Naive thymus-derived CD4-positive, alpha-beta T cell (primary cell): ENCODE measurements around the gene DNAJC16. TPM values are rescaled to one million over a fixed set of nuclear protein-coding genes. Genes with fewer than 3 reads are reported as not detected.
A peak's percentile ranks its signal among the peaks of the same experiment; 100 is the strongest.

Source experiments
- ATAC-seq: fragments of 150-1000 bp; cut with Tn5 transposase; 2 replicates; pipeline ENCODE4 v1.10.0; 2021; ENCODE audit warnings: mild to moderate bottlenecking, moderate library complexity
- CTCF ChIA-PET: fragments of 350-600 bp; sonication (Branson Sonifier 250); formaldehyde crosslinking; loops from one replicate; lab custom pipeline; 2021; ENCODE audit warnings: antibody characterized with exemption; lab: Charles Lee
- POLR2A ChIA-PET: fragments of 350-600 bp; sonication (Branson Sonifier 250); formaldehyde crosslinking; loops from one replicate; lab custom pipeline; 2021; ENCODE audit warnings: antibody characterized with exemption, inconsistent platforms; lab: Charles Lee
- DNase-seq, 9 donors: peaks; one replicate each; pipeline versions ENCODE4 v3.0.0 to v3.0.0-alpha.2; 2020 to 2022; ENCODE audit warnings: mixed read lengths in 1 of 9
- H3K27ac ChIP-seq: one replicate; pipeline ENCODE4 v1.7.0; 2013; ENCODE audit warnings: mild to moderate bottlenecking, low read depth, low read length, moderate library complexity
- H3K27me3 ChIP-seq, 2 donors: one replicate each; pipeline ENCODE4 v1.7.0; 2013; ENCODE audit warnings: low read length in 2 of 2, mild to moderate bottlenecking in 2 of 2, moderate library complexity in 2 of 2; ENCODE audit not compliant: control insufficient read depth in 2 of 2, insufficient read depth in 2 of 2
- H3K36me3 ChIP-seq, 3 experiments: 1 replicate in 2 of 3; 2 replicates in 1 of 3; pipeline ENCODE4 v1.7.0; 2013; ENCODE audit warnings: low read length in 3 of 3, mild to moderate bottlenecking in 3 of 3, moderate library complexity in 1 of 3; ENCODE audit not compliant: insufficient read depth in 3 of 3, control insufficient read depth in 2 of 3
- H3K4me1 ChIP-seq, 2 donors: one replicate each; pipeline ENCODE4 v1.7.0; 2013; ENCODE audit warnings: low read length in 2 of 2, mild to moderate bottlenecking in 2 of 2, moderate library complexity in 1 of 2; ENCODE audit not compliant: control insufficient read depth in 2 of 2, insufficient read depth in 2 of 2
- H3K4me3 ChIP-seq: 2 replicates; pipeline ENCODE4 v1.7.0; 2013; ENCODE audit warnings: mild to moderate bottlenecking, low read length
- H3K9me3 ChIP-seq, 3 experiments: 1 replicate in 2 of 3; 2 replicates in 1 of 3; pipeline ENCODE4 v1.7.0; 2013; ENCODE audit warnings: low read length in 3 of 3; ENCODE audit not compliant: control insufficient read depth in 2 of 3
- H3K27ac Mint-ChIP-seq, 9 donors: one replicate each; pipeline ENCODE4 v1.8.0; 2020 to 2022; ENCODE audit warnings: mixed read lengths in 9 of 9, mild to moderate bottlenecking in 8 of 9, moderate library complexity in 5 of 9, inconsistent platforms in 2 of 9
- H3K27me3 Mint-ChIP-seq, 5 donors: one replicate each; pipeline ENCODE4 v1.8.0; 2021 to 2022; ENCODE audit warnings: mixed read lengths in 5 of 5, mild to moderate bottlenecking in 1 of 5
- H3K36me3 Mint-ChIP-seq, 5 donors: one replicate each; pipeline ENCODE4 v1.8.0; 2020 to 2022; ENCODE audit warnings: mixed read lengths in 5 of 5, mild to moderate bottlenecking in 3 of 5, inconsistent platforms in 1 of 5
- H3K4me1 Mint-ChIP-seq, 7 donors: one replicate each; pipeline ENCODE4 v1.8.0; 2020 to 2022; ENCODE audit warnings: mixed read lengths in 7 of 7, mild to moderate bottlenecking in 3 of 7, inconsistent platforms in 1 of 7
- H3K4me3 Mint-ChIP-seq, 10 donors: one replicate each; pipeline ENCODE4 v1.8.0; 2020 to 2022; ENCODE audit warnings: mild to moderate bottlenecking in 10 of 10, mixed read lengths in 10 of 10, moderate library complexity in 6 of 10, inconsistent platforms in 2 of 10
- H3K9me3 Mint-ChIP-seq, 11 donors: one replicate each; pipeline ENCODE4 v1.8.0; 2020 to 2022; ENCODE audit warnings: mixed read lengths in 11 of 11, mild to moderate bottlenecking in 4 of 11, inconsistent platforms in 1 of 11, moderate library complexity in 1 of 11
- intact Hi-C, 2 donors: fragments of 100-400 bp; cut with micrococcal nuclease; formaldehyde crosslinking; loops; one replicate each; pipeline ENCODE4 v1.15.1; 2023
- polyA plus RNA-seq, 2 donors: library from polyadenylated mRNA; unstranded; fragments of 300-500 nt; fragmentation: Illumina TruSeq; gene quantifications; one replicate each; pipeline ENCODE4 v1.2.3, GENCODE V29; 2021
- total RNA-seq, 6 experiments: library from RNA in 5 of 6; stranded (reverse) in 5 of 6; gene quantifications; 1 replicate in 5 of 6; 2 replicates in 1 of 6; pipeline ENCODE4 v1.2.3 and lab custom pipeline; 2021 to 2026

DNAJC16 gene
- total and polyA plus RNA-seq, 7 experiments from 2014 or later, result 9.6 to 29.4 (median 20.4) TPM

DNA sequence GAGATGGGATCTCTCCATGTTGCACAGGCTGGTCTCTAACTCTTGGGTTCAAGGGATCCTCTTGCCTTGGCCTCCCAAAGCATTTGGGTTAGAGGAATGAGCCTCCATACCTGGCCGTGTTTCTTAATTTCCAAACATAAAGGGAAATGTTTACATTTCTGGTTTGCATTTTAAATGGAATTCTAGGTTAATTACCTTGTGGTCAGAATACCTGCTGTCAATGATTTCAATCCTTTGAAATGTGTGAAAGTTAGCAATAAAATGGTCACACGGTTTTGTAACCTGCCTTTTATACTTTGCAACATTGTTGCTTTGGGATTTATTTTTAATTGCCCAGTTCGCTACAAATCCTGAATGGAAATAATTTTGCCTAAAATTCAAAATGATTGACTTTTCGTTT is 31.9 kb downstream of the DNAJC16 start:
- Histone ChIP-seq H3K9me3 (no peaks in the 10 kb centered on the region), H3K27ac (no peak overlapping the region), H3K4me3 (no peak overlapping the region), H3K36me3 (peaks cover 8 to 33% (median 12%) of the 10 kb centered on the region in 3 experiments), H3K27me3 (no peaks in the 10 kb centered on the region), H3K4me1 (no peaks in the 10 kb centered on the region)
- Mint-ChIP-seq H3K27ac (peak overlapping the region in 1 of 9 donors; percentile 68), H3K4me3 (no peak overlapping the region), H3K36me3 (peaks cover 7 to 20% (median 9%) of the 10 kb centered on the region in 5 donors), H3K9me3 (peaks cover 0 to 1% (median 0%) of the 10 kb centered on the region in 11 donors), H3K27me3 (no peaks in the 10 kb centered on the region), H3K4me1 (peaks cover 0 to 6% (median 0%) of the 10 kb centered on the region in 7 donors)
- ChIA-PET POLR2A (no interaction called here), CTCF (no interaction called here)
- ATAC-seq (no peak), DNase-seq (no peak)
- intact Hi-C loops, result no loop called here

DNA sequence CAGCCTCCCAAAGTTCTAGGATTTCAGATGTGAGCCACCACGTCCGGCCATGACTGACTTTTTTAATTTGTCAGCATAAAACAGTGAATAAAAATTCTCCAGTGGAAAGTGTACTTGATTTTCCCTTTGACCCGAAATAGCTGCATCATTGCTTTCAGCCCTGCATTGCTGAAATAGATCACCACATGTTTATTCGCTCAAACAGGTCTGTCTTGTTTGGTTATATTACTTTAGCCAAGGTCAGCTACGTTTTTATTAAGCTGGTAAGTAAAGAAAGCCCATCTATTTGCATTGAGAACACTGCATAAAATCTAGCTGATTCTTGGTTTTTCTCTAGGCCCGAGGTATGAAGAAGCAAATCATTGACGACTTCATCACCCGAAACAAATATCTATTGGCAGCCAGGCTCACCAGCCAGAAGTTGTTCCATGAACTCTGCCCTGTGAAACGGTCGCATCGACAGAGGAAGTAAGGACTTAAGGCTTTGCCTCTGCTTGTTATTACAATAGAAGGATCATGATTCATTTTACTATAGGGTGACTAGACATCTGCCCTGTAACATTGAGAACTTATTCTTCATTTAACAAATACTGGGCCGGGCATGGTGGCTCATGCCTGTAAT is 32.7 kb downstream of the DNAJC16 start:
- Histone ChIP-seq H3K4me3 (no peak overlapping the region), H3K27ac (no peak overlapping the region), H3K36me3 (peaks cover 8 to 40% (median 12%) of the 10 kb centered on the region in 3 experiments), H3K4me1 (no peaks in the 10 kb centered on the region), H3K27me3 (no peaks in the 10 kb centered on the region), H3K9me3 (no peaks in the 10 kb centered on the region)
- peaks cover 0 to 6% (median 4%) of the 10 kb centered on the region in 7 donors for H3K4me1 Mint-ChIP-seq
- peaks cover 0 to 1% (median 0%) of the 10 kb centered on the region in 11 donors for H3K9me3 Mint-ChIP-seq
- ATAC-seq (no peak), DNase-seq (no peak)
- no peak overlapping the region for H3K27ac Mint-ChIP-seq
- POLR2A ChIA-PET, result no interaction called here
- CTCF ChIA-PET, result interaction anchor here (0.5 kb wide), 1 partner anchor 34 kb away, joined by 7 read pairs; no protein-coding TSS in a partner anchor
- H3K27me3 Mint-ChIP-seq, result no peaks in the 10 kb centered on the region
- H3K4me3 Mint-ChIP-seq, result no peak overlapping the region
- H3K36me3 Mint-ChIP-seq, result peaks cover 9 to 26% (median 14%) of the 10 kb centered on the region in 5 donors
- intact Hi-C loops, result no loop called here

DNA sequence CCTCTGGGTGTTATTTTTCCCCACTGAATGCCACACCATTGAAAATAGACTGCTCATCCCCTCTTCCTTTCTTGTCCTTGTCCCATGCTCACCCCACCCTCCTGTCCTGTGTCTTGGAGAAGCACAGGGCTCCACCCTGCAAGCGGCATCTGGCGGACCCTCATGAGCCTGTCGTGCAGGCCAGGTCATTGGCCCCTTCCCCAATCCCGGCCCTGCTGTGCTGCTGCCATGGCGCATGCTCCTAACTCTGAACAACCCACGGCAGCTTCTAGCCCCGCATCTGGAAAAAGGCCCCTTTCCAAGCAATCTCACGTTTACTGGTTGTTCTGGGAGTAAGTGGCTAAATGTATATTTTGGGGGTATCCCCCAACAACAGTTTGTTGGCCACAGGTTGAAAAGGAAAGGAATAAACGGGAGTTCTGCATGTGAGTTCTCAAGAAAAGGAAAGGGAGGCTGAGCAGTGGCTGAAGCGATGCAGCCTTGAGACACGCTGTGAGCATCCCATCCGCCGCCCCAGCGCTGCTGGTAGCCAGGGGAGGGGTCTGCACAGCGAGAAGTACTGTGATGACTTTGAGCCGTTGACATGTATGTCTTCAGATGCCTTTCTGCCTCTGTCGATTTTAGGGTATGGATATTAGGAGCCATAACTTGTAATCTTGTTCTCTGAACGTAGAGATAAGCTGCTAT is 41.9 kb downstream of the DNAJC16 start:
- H3K4me3 Mint-ChIP-seq, result no peak overlapping the region
- intact Hi-C loops, result no loop called here
- Histone ChIP-seq H3K27ac (no peak overlapping the region), H3K4me1 (no peaks in the 10 kb centered on the region), H3K9me3 (no peaks in the 10 kb centered on the region), H3K27me3 (no peaks in the 10 kb centered on the region), H3K4me3 (no peak overlapping the region), H3K36me3 (peaks cover 20 to 67% (median 20%) of the 10 kb centered on the region in 3 experiments)
- DNase-seq, result no peak
- ChIA-PET CTCF (interaction anchor here (0.6 to 1.5 kb wide), 2 partner anchors 15 to 510 kb away, joined by 3 read pairs; no protein-coding TSS in a partner anchor), POLR2A (interaction anchor here (1.1 kb wide), 1 partner anchor 9 kb away, joined by 3 read pairs; no protein-coding TSS in a partner anchor)
- peak overlapping the region in 6 of 9 donors; percentile 18 to 77 (median 62) for H3K27ac Mint-ChIP-seq
- peaks cover 5 to 57% (median 22%) of the 10 kb centered on the region in 5 donors for H3K36me3 Mint-ChIP-seq
- no peaks in the 10 kb centered on the region for H3K27me3 Mint-ChIP-seq
- ATAC-seq, result no peak
- H3K9me3 Mint-ChIP-seq, result no peaks in the 10 kb centered on the region
- peaks cover 0 to 11% (median 4%) of the 10 kb centered on the region in 7 donors for H3K4me1 Mint-ChIP-seq

DNA sequence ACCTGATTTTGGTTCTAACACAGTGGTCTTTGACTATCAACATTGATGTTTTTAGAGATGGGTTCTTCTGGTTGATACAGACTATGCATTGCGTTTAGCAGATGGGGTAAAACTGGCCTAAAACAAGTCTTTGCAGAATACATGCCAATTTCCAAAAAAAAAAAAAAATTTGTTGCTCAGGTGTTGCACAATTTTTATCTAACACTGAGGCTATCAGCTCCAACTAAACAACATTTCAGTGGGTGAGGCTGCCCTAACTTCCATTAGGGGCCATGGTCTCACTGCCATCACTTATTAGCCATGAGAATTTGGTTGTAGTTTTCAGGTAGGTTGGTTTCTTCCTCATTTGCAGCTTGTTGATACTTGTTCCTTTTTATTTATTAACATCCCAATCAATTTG is 44.2 kb downstream of the DNAJC16 start:
- no peak overlapping the region for H3K4me3 Mint-ChIP-seq
- H3K4me1 Mint-ChIP-seq, result peaks cover 0 to 11% (median 7%) of the 10 kb centered on the region in 7 donors
- no peak overlapping the region for H3K27ac ChIP-seq
- CTCF ChIA-PET, result no interaction called here
- ATAC-seq, result no peak
- no peak overlapping the region for H3K4me3 ChIP-seq
- H3K9me3 ChIP-seq, result no peaks in the 10 kb centered on the region
- no peak for DNase-seq
- H3K36me3 ChIP-seq, result peaks cover 10 to 66% (median 15%) of the 10 kb centered on the region in 3 experiments
- peak overlapping the region in 7 of 9 donors; percentile 30 to 83 (median 55) for H3K27ac Mint-ChIP-seq
- no peaks in the 10 kb centered on the region for H3K4me1 ChIP-seq
- no peaks in the 10 kb centered on the region for H3K27me3 Mint-ChIP-seq
- peaks cover 11 to 57% (median 19%) of the 10 kb centered on the region in 5 donors for H3K36me3 Mint-ChIP-seq
- H3K27me3 ChIP-seq, result no peaks in the 10 kb centered on the region
- no peaks in the 10 kb centered on the region for H3K9me3 Mint-ChIP-seq
- POLR2A ChIA-PET, result interaction anchor here (0.7 to 1.1 kb wide), 3 partner anchors 8 to 97 kb away, joined by 3 to 4 read pairs (median 3); no protein-coding TSS in a partner anchor
- intact Hi-C loops, result no loop called here

GRCh38 chr1:15571266-15571665 is 44.6 kb downstream of the DNAJC16 start:
- no peaks in the 10 kb centered on the region for H3K9me3 ChIP-seq
- Mint-ChIP-seq H3K4me3 (no peak overlapping the region), H3K4me1 (peaks cover 0 to 11% (median 7%) of the 10 kb centered on the region in 7 donors), H3K27ac (peak overlapping the region in 8 of 9 donors; percentile 30 to 83 (median 52)), H3K9me3 (no peaks in the 10 kb centered on the region), H3K27me3 (no peaks in the 10 kb centered on the region), H3K36me3 (peaks cover 10 to 53% (median 18%) of the 10 kb centered on the region in 5 donors)
- H3K4me3 ChIP-seq, result no peak overlapping the region
- DNase-seq (no peak), ATAC-seq (no peak)
- no peak overlapping the region for H3K27ac ChIP-seq
- CTCF ChIA-PET, result interaction anchor here (0.7 kb wide), 1 partner anchor 23 kb away, joined by 3 read pairs; no protein-coding TSS in a partner anchor
- POLR2A ChIA-PET, result interaction anchor here (0.7 to 0.9 kb wide), 2 partner anchors 46 to 97 kb away, joined by 3 to 4 read pairs; no protein-coding TSS in a partner anchor
- no peaks in the 10 kb centered on the region for H3K27me3 ChIP-seq
- intact Hi-C loops, result no loop called here
- peaks cover 7 to 62% (median 11%) of the 10 kb centered on the region in 3 experiments for H3K36me3 ChIP-seq
- no peaks in the 10 kb centered on the region for H3K4me1 ChIP-seq

- peaks cover 5 to 38% (median 20%) of the 10 kb centered on the region in 5 donors for H3K36me3 Mint-ChIP-seq
Measured at GRCh38 chr1:15573477-15573876, 46.8 kb downstream of the DNAJC16 start.

More at GRCh38 chr1:15573477-15573876, 46.8 kb downstream of the DNAJC16 start:
- peak overlapping the region in 5 of 9 donors; percentile 15 to 68 (median 62) for H3K27ac Mint-ChIP-seq
- no peaks in the 10 kb centered on the region for H3K9me3 ChIP-seq
- H3K27ac ChIP-seq, result no peak overlapping the region
- intact Hi-C loops, result no loop called here
- H3K27me3 Mint-ChIP-seq, result no peaks in the 10 kb centered on the region
- peaks cover 5 to 16% of the 10 kb centered on the region in 2 donors for H3K4me1 ChIP-seq
- ATAC-seq (no peak), DNase-seq (no peak)
- no peak overlapping the region for H3K4me3 Mint-ChIP-seq
- H3K36me3 ChIP-seq, result peaks cover 0 to 40% (median 0%) of the 10 kb centered on the region in 3 experiments
- POLR2A ChIA-PET, result interaction anchor here (0.6 to 1.2 kb wide), 4 partner anchors 8 to 49 kb away, joined by 3 to 8 read pairs (median 3); no protein-coding TSS in a partner anchor
- no peaks in the 10 kb centered on the region for H3K9me3 Mint-ChIP-seq
- H3K27me3 ChIP-seq, result no peaks in the 10 kb centered on the region
- no peak overlapping the region for H3K4me3 ChIP-seq
- peaks cover 8 to 28% (median 26%) of the 10 kb centered on the region in 7 donors for H3K4me1 Mint-ChIP-seq
- CTCF ChIA-PET, result interaction anchor here (0.6 kb wide), 1 partner anchor 117 kb away, joined by 4 read pairs; no protein-coding TSS in a partner anchor
